Left ventricle myocardium superior (tissue), 1 donor: ENCODE results near the gene ZFAND4. TPM values are rescaled to one million over a fixed set of nuclear protein-coding genes. Genes with fewer than 3 reads are reported as not detected.
"Not testable (repeated sequence)": the region's sequence is repeated elsewhere in the genome, so short reads cannot be mapped to it uniquely, and the experiment has no call there.

ENCODE experiments used
- ATAC-seq: fragments of 200-7000 bp; cut with Tn5 transposase; one replicate; pipeline ENCODE4 v1.9.1; 2020; ENCODE audit warnings: mild to moderate bottlenecking, moderate library complexity
- DNase-seq: peaks from one replicate; pipeline ENCODE4 v3.0.0-alpha.2; 2020
- intact Hi-C: fragments of 100-400 bp; cut with micrococcal nuclease; formaldehyde crosslinking; loops from one replicate; pipeline ENCODE4 v1.11.0; 2022
- total RNA-seq: library from RNA; stranded (reverse); fragmentation: NEBNext Ultra II Directional; extraction: Animal tissue kit (Norgen Biotek cat#: 25700); gene quantifications from one replicate; pipeline ENCODE4 v1.2.1, GENCODE V29; 2021
- donor health status: DM: no; HTN: yes; CAD: no; lungs with severe emphysema.

The ZFAND4 gene
- total RNA-seq, 1 donor from 2014 or later = 12.4 TPM

DNA sequence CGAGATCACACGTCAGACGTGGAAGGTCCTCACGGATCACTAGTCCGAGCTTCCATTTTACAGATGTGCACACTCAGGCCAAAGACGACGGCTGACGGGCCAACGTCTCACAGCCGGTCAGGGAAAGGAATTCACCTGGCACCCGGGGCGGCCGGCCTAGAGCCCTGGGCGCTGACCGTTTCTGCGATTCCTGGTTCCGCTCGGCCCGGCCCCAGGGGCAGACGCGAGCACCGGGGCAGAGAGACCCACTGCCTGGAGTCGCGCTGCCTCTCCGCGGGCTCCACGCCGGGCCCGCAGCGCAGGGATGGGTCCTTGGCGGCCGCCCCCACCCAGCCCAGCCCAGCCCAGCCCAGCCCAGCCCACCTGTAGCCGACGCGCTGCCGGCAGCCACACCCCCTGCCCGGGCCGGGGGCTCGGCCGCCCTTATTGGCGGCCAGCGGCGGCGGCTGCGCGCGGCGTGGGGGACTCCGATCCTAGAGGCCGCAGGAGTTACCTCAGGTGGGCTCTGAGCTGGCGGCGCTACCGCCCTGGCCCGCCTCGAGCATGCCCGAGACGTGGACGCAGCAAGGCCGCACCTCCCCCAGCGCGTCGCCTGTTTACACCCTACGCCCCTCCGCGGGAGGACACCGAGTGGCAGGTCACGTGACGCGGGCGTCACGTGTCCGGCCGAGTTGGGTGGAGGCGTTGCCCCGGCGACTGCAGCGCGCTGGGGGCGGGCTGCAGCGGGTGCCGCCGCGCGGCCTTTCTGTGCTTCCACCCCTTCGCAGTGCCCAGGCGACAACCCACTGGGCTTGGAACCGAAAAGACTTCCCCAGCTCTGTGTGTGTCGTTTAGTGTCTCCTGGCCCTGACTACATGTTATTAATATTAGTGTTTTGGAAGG lies 78.1 kb downstream of the ZFAND4 start:
- peak; percentile 99 for ATAC-seq
- DNase-seq = peak; percentile 97
- intact Hi-C loops = no loop called here

DNA sequence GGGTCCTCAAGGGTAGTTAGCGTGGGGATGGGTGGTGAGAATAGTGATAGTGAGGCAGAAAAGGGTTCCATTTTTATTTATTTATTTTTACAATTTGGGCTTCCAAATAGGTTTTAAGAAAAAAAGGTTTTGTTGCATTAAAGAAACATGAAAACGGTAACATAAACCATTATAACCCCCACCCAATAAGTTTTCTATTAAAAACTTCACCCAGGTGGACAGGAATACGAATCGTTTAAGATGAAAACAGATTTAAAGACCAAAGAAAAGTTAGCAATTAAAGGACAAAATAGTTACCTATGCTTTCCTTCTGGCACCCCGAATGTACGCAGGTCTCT lies 78.7 kb downstream of the ZFAND4 start:
- no peak for ATAC-seq
- no peak for DNase-seq
- intact Hi-C loops = no loop called here

DNA sequence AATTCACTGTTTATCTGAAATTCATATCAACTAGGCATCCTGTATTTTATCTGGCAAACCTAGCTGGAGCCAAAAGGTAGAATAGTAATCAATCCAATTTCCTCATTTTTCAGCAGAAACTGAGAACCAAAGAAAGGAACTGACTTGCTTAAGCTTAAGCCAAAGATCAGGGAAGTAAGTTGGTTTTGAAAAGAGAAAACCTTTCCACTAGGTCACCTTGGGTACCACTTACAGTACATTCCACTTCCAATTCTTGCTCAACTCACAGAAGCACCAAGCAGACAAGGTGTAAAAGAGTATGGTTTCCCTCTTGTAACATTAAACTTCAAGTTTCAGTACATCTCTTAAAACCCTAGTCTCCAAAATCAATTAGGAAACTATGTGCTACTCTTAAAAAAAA lies 79.6 kb downstream of the ZFAND4 start:
- no peak for DNase-seq
- no peak for ATAC-seq
- intact Hi-C loops = no loop called here

DNA sequence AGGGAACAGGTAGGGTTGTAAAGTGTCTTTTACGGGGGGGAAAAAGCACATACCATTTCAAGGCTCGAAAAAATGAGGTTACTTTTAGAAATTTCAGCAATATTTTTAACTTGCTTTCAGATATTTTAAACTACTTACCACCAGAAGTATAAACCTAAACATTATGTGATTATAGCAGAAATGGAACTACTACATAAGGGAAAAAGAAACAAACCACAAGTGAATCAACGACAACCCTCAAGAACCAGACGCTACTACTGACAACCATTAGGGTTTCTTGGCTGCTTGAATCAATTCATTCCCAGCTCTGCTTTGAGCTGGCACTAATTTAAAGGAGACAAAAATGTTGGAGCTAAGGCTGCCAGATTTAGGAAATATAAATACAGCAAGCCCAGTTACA lies 80.1 kb downstream of the ZFAND4 start:
- intact Hi-C loops = no loop called here
- DNase-seq (no peak), ATAC-seq (no peak)

DNA sequence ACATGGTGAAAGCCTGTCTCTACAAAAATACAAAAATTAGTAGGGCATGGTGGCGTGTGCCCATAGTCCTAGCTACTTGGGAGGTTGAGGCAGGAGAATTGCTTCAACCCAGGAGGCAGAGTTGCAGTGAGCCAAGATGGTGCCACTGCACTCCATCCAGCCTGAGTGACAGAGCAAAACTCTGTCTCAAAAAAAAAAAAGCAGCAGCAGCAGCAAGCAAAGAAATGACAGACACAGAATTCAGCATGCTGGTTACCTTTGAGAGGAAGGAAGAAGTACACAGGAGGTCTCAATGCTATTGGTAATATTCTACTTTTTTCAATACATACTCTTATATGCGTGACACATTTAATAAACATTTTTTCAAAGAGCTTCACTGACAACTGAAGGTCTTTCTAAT lies 81.3 kb downstream of the ZFAND4 start:
- intact Hi-C loops = no loop called here
- DNase-seq = no peak
- ATAC-seq = no peak

DNA sequence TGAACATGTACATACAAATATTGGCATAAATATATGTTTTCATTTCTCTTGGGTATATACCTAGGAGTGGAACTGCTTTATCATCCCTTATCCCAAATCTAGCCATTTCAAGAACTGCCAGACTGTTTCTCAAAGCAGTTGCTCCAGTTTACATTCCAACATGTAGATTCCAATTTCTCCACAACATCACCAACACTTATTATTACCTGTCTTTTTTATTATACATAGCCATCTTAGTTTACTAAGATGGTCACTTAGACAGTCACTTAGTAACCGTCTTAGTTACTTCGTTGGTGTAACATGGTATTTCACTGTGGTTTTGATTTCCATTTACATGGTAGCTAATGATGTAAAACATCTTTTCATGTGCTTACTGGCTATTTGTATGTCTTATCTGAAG lies 82.7 kb downstream of the ZFAND4 start:
- ATAC-seq = no peak
- intact Hi-C loops = no loop called here
- DNase-seq = no peak

DNA sequence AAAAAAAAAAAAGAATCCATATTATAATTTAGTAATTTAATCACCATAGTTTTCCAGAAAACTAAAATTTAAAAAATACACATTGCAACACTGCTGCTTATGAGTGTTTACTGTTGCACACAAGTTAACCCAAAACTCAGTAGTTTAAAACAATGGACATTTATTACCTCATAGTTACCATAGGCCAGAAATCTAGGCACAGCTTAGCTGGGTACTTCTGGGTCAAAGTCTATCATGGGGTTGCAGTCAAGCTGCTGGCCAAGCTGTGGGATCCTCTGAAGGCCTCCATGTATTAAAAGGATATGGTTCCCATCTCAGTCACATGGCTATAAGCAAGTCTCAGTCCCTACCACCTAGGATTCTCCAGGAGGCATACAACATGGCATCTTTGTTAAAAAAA lies 83.6 kb downstream of the ZFAND4 start:
- intact Hi-C loops = no loop called here
- DNase-seq = no peak
- ATAC-seq = no peak

DNA sequence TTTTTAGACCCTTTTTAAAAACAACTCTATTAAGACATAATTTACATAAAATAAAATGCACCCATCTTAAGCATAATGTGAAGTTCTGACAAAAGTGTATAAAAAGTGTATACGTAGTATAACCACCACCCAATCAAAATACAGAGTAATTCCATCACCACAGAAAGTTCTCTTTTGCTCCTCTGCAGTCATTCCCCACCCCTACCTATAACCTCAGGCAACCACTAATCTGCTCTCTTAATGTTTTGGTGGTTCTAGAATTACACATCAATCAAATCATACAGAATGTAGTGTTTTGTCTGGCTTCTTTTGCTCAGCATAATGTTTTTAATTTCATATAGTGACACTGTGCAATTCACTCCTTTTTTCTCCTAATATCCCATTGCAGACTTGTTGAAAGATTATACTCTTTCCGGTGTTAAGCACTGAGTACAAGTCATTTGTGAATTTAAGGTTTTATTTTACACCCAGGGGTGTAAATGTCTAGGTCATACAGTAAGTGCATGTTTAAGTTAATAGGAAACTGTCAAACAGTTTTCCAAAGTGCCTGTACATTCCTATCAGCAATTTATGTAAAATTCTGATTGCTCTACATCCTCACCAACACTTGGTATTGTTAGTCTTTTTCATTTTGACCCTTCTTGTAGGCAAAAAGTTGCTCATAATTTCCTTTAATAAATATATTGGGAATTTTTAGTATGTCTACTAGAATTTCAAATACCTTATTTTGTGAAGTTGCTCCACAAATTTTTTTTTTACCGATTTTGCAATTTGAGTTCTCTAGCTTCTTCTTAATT lies 86.3 kb downstream of the ZFAND4 start:
- ATAC-seq (no peak), DNase-seq (no peak)
- intact Hi-C loops = no loop called here

DNA sequence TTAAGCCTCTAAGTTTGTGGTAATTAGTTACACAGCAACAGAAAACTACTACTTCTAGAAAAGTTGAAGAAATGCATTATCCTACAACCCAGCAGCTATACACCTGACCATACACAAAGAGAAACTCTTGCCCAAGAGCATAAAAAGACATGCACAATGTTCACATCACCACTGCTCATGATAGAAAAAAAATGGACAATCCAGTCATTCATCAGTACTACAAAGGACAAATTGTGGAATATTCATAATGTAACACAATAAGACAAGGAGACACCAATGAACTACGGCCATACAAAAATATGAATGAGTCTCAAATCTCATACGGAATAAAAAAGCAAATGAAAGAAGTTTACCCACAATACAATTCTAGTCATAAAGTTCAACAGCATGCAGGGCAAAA lies 87.4 kb downstream of the ZFAND4 start:
- intact Hi-C loops = no loop called here
- DNase-seq (no peak), ATAC-seq (no peak)

DNA sequence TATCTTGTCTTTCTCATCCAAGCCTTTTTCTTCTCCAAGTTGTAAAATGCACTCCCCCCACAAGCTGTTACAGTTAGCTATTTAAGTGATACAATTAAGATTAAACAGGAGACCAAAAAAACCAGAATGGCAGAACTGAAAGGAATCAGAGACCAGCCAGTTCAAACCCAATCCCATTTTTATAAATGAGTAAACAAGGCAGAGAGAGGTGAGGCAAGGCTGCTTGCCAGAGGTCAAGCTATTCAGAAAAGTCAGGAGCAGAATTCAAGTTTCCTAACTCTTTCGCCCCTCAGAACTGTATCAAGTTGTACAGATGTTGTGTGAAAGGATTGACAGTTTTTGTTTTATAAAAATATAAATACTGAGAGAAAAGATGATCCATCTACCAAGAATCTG lies 90.2 kb downstream of the ZFAND4 start:
- intact Hi-C loops = no loop called here
- DNase-seq = no peak
- ATAC-seq = no peak

DNA sequence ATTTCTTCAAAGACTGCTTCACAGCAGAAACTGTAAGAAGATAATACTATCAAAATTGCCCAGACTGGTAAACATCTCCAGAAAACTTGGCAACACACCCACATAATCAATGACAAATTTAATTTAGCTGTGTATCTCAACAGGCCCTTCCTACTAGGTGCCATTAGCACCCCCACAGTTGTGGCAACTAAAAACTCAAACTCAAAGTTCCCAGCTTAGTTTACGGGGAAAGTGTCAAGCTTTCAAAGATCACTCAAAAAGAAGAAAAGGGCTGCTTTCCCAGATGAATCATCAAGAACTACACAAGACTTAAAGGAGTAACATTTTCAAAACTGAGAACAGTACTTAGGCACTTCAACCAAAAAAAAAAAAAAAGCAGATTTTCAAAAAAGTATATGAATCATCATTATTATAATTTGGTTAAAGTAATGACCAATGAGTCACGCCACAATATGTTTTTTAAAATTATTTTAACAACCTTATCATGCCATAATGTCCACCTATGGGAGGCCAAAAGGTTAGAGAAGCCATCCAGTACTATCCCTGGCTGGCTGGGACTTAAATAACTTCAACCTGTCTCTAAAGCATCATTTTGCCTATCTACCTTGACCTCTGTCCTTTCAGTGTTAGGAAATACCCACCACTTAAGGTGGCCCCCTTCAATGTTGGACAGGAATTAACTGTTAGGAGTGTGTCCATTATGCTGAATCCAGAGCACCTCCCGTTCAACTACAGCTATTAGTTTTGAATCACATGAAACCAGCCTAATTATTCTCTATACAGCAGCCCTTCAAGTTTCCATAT lies 90.8 kb downstream of the ZFAND4 start:
- DNase-seq (no peak), ATAC-seq (no peak)
- intact Hi-C loops = no loop called here

DNA sequence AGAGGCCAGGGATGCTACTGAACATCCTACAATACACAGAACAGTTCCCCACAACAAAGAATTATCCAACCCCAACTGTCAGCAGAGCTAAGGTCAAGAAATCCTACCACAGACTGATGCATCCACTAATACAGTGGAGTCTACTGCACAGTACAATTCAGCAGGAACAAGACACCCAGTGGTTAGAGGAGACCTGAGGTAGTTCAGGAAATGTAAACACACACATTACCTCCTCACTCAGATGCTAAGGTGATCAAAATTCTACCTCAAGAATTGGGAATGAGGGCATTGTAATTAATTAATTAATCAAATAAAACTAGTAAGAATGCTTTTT lies 91.4 kb downstream of the ZFAND4 start:
- intact Hi-C loops = no loop called here
- ATAC-seq = no peak
- DNase-seq = no peak

DNA sequence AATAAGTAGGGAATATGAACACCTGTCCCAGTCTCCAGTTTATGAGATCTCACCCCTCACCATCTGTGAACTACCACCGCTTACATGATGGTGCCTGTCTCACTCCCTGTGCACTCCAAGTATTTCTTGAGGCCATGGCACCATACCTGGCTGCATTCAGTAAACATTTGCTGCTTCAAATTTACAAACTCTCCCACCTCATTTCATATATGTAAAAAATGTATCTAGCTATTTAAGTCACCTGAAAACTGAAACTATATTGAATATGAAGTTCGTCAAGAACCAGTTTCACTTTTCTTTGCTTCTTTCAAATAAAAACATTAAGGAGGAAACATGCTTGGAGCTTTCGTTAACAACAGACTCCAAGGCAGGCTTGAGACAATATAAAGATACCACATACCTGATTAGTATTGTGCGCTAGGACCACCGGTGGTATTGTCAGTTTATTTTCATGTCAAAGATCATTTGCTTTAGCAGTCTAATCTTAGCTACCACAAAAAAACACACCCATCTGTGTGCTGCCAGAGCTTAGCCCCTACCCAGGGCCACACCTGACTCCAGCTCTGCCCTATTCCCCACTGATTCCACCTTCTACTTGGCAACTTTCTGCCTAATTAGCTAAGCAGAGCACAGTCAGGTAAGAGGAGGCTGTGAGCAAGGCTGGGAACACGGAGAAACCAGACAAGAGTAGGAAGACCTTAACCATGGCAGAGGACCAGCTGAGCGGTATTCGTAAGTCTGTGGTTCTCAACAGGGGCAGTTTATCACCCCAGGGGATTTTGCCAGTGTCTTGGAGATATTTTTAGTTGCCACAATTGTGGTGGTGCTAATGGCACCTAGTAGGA lies 92.0 kb downstream of the ZFAND4 start:
- DNase-seq = no peak
- intact Hi-C loops = no loop called here
- no peak for ATAC-seq

DNA sequence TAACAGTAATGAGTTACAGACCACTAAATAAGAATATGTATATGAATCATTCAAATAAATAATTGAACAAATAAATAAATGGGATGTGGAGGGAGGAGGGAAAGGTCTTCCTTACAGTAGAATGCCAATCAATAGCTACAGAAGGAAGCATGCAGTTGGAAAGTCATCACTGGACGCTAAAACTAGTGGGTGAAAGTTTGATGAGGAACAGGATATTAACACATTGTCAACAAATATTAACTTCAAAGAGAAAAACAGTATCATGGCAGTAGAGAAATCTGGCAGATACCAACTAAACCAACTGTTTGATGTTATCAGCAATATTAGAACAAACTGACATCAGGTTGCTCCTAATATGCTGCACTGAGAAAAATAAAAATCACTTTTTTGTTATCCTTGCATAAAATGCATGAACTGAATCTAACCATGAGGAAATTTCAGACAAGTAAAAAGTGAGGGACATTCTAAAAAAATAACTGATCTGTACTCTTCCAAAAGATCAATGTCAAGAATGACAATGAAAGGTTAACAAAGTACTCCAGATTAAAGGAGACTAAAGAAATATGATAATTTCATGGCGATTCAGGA lies 94.1 kb downstream of the ZFAND4 start:
- intact Hi-C loops = no loop called here
- no peak for DNase-seq
- no peak for ATAC-seq

DNA sequence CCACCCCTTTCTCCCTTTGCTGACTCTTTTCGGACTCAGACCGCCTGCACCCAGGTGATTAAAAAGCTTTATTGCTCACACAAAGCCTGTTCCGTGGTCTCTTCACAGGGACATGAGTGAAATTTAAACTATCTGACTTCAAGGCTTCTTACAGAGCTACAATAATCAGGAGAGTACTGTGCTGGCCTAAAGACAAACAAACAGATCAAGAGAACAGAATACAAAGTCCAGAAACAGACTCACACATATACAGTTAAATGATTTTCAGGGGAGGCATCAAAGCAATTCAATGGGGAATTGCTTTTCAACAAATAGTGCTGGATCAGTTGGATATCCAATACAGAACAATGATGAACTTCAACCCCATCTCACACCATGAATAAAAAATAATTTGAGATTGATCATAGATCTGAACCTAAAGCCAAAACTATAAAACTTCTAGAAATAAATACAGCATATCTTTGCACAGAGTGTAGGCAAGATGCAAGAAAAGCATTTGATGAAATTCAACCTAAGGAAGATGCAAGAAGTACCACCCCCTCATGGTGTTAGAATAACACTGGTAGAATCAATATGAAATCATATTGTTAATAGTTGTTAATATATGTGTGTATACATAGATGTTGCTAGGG lies 96.5 kb downstream of the ZFAND4 start:
- intact Hi-C loops = no loop called here
- no peak for DNase-seq
- no peak for ATAC-seq

DNA sequence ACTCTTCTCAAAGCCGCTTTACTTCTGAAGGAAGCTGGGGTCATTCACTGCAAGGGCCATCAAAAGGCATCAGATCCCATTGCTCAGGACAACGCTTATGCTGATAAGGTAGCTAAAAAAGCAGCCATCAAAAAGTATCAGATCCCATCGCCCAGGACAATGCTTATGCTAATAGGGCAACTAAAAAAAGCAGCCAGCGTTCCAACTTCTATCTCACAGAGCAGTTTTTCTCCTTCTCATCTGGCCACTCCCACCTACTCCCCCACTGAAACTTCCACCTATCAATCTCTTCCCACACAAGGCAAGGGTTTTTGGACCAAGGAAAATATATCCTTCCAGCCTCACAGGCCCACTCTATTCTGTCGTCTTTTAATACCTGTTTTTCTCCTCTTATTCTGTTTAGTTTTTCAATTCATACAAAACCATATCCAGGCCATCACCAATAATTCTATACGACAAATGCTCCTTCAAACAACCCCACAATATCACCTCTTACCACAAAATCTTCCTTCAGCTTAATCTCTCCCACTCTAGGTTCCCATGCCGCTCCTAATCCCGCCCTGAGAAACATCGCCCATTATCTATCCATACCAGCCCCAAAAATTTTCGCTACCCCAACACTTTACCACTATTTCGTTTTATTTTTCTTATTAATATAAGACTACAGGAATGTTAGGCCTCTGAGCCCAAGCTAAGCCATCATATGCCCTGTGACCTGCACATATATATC lies 97.4 kb downstream of the ZFAND4 start:
- intact Hi-C loops, ATAC-seq: not testable (repeated sequence)

DNA sequence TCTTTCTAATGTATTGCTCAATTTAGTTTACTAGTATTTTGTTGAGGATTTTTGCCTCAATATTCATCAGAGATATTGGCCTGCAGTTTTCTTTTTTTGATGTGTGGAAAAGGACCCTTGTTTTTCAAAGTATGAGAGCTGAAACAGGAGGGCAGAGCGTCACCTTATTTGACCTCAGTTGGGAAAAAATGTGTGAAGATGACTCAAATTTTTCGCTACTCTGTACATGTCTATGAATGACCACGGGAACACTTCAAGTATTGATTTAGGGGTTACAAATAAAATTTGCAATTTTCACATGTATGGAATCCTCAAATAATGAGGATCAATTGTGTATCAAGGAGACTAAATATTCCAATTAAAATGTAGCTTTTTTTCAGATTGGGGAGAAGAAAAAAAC lies 103.1 kb downstream of the ZFAND4 start:
- intact Hi-C loops = no loop called here
- ATAC-seq (no peak), DNase-seq (no peak)

More for the DNA sequence above, 97.4 kb downstream of the ZFAND4 start:
- not testable (repeated sequence) for DNase-seq

DNA sequence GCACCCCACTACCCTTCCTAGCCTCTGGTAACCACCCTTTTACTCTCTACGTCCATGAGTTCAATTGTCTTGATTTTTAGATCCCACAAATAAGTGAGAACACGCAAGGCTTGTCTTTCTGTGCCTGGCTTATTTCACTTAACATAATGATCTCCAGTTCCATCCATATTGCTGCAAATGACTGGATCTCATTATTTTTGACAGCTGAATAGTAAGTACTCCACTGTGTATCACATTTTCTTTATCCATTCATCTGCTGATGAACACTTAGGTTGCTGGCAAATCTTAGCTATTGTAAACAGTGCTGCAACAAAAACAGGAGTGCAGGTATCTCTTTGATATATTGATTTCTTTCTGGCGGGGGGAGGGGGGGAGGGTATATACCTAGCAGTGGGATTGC lies 106.2 kb downstream of the ZFAND4 start:
- DNase-seq (no peak), ATAC-seq (no peak)
- intact Hi-C loops = no loop called here
